Measurements from ENCODE around the gene ETS1.

Gene ETS1

DNA sequence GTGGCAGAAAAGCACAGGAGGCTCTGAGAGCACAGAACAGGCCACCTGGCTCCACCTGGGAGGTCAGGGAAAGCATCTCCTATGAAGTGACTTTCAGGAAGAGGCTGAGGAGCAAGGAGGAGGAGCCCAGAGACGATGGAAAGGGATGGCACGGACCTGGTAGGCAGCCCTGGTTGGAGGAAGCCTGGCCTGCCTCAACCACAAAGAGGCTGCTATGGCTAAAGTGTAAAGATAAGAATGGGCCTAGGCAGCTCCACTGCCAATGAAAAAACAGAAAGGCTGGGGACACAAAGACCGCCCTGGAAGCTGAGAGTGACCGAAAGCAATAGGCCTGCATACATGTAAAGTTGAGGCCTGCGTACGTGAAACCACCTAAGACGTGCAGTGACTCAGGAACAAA lies 31.2 kb upstream of the ETS1 start:
- no peak for DNase-seq

GRCh38 chr11:128616161-128616560 lies 28.8 kb upstream of the ETS1 start:
- no peak for DNase-seq

DNA sequence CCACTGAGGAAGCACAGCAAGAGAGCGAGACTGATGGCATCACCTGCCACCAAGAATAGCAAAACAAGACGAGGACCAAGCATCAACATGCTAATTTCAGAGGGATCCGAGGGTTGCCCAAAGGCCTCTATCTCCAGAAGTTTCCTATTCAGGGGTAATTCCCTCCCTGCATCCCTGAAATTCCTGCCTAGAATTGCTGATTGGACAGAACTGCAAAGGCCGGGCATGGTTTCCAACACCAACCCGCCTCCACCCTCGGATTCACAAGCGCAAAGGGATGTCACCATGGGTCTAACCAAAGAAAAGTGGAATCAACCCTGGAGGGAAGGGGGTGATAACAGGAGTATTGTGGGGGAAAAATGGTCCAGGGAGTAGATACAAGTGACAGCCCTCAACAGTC lies 28.3 kb upstream of the ETS1 start:
- no peak for DNase-seq

- DNase-seq = no peak
Observed at GRCh38 chr11:128615076-128615475, 27.7 kb upstream of the ETS1 start.

- no peak for DNase-seq
Observed at GRCh38 chr11:128614026-128614425, 26.7 kb upstream of the ETS1 start.

DNA sequence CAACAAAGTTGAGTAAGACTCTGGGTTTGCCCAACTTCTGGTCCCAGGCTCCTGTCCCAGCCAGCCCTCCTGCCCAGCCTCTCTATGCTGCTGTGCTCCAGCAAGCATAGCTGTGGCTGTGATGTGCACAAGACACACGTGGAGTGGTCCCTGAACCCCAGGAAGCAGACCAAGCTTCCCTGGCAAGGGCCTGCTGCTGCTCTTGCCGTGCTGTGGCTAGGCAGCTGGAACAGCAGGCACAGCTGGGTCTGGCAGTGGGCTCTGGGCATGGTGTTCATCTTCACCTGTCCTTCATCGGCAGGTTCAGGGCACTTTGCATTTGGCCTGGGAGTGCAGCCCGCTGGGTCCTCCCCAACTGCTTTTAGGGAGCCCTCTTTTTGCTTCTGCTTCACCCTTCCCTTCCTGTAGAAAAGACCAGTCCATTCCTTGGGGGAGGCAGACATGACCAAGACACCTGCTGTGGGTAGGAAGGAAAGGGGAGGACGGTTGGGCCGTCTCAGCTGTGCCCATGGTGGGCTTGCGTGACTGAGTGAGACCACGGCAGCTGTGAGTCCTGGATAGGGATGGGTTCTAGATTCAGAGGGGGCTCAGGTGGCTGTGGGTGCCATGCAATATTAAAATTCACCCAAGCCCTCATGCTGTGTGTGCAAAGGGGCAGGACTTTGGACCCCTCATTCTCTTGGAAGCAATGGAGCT lies 26.1 kb upstream of the ETS1 start:
- DNase-seq = no peak

DNA sequence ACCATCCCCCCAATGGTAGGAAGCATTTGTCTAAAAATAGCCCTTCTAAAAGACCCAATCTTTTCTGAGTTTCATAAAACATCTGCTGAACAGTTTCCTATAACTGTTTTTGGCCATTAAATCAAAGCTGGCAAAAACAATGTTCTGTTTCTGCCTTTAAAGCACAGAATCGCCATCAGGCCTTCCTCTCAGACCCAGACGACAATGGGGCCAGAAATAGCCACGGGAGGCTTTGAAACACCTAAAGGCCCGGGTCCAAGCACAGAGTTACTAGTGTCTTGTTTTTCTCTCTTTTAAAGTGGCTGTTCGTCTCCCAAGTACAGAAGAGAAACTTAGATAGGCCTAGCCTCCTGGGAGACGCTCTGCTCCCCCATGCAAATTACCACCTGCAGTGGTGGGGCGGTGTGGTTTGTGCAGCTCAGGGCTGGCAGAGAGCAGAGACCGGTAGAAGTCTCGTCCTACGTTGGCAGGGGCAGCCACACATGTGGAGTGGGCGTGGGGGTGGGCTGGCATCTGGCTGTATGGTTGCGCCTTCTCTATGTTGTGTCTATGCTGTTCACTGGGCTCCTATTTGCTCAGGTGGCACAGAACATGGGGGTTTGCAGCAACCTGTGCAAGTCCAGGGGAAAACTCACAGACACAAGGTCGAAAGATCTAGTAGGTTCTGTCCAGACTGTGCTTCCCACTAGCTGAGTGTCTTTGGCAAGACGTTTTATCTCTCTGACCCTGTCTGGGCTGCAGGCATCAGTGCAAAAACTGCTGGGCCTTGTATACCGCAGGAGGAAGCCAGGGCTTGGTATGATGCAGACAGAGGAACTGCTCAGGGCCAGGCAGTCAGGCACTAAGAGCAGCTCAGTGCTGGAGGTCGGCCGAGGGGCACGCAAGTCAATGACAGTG lies 23.6 kb upstream of the ETS1 start:
- DNase-seq = peak; percentile 63

DNA sequence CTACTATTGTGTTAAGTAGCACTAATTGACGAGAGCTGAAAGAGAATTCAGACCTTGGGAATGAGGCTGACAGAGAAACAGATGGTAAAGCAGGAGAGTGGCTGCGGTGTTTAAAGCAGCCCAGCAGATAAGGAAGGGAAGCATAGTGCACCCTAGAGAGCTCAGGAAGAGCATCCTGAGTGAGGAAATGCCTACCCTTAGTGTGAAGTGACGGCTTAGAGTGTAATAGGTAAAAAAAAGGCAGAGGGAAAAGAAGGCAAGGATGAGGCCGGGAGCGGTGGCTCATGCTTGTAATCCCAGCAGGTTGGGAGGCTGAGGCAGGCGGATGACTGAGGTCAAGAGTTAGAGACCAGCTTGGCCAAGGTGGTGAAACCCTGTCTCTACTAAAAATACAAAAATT lies 22.4 kb upstream of the ETS1 start:
- DNase-seq = no peak

GRCh38 chr11:128608746-128609407 lies 21.5 kb upstream of the ETS1 start:
- DNase-seq = no peak

DNA sequence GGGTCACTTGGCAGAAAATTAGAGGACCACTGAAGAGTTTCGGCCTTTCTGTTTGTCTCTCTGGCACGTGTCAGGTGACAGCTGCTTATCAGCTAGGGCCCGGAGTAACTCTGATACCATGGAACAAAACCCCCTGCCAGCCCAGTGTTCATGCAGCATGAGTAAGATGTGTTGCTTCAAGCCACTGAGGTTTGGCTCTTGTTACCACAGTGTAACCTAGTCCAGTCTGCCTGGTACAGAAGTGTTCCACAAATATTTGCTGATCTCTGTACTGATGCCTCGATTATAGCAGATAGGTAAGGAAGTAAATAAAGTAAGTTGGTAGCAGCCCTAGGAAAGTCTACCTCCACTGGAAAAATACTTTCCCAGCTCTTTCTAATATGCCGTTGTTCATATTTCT lies 20.5 kb upstream of the ETS1 start:
- DNase-seq = no peak

GRCh38 chr11:128604723-128605122 lies 17.4 kb upstream of the ETS1 start:
- DNase-seq = no peak

DNA sequence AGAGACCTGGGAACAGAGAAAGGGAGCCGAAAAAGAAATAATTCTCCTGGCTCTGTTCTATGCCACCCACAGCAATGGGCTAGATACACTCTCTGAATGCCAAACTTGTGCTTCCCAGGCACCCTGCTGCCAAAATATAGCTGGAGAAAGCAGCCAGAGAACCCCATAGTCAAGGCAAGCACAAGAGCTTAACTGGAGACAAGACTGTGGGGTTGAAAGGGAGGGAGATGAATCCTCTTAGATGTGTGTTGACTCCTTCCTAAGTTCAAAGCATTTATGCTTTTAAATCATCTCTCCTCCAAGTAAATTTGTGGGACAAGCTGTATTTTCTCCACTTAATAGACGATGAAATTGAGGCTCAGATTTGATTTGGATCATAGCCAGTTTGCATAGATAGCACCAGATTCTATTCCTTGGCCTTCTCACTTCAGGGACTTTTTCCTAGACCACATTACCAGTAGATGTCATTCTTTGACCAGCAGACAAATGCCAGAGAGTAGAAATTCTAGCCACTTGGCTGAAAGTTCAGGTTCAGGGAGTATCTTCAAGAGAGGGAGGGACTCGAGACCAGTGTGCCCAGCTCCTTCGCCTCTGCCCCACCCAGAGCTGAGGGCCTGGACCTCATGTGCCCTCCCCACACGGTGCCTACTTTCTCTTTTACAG lies 16.5 kb upstream of the ETS1 start:
- no peak for DNase-seq

DNA sequence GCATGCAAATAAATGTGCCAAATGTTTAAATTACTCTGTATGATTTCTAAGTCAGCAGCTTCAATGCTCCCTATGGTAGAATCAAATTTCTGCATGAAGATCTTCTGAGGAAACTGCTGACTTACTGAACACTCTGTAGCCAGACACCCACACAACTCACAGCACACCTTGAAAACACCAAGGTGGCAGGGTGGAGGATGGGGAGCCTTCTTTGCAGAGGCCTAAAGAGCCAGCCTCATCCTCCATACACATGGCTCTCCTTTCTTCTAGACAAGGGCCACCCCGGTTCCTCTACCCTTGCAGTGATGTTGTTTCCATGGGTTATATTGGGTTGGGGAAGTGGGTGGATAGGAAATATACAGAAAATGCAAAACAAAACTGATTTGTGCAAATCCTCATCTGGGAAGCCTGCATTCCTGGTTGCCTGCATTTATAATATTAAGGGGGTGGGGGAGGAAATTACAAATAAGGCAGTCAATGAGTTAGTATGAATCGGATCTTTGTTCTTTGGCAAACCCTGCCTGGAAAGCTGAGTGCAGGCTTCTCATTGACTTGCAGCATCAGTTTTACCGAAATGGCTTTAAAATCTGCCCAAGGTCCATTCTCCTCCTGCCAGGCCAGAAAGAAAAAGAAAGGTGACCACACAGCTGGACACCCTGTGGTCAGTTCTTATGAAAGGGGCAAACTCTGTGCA lies 15.8 kb upstream of the ETS1 start:
- DNase-seq = no peak

DNA sequence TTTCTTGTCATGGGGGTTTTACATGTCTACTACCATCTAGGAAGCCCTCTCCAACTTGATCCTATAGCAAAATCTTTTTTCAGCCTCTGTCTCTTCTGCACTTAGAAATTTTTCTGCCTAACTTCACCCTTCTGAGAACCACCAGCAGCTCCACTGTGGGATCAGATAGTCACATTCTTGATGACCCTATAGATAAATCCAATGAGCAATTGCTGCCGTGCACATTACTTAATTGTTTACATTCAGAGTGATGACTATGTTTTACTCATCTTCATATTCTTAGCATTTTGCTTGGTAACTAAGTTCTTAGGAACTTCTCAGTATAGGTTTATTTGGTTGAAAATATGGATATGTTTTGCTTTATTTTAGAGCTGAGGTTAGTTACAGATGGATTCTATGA lies 12.4 kb upstream of the ETS1 start:
- no peak for DNase-seq

- no peak for DNase-seq
Observed at GRCh38 chr11:128598506-128599150, 11.3 kb upstream of the ETS1 start.

GRCh38 chr11:128598096-128598495 lies 10.7 kb upstream of the ETS1 start:
- no peak for DNase-seq

DNA sequence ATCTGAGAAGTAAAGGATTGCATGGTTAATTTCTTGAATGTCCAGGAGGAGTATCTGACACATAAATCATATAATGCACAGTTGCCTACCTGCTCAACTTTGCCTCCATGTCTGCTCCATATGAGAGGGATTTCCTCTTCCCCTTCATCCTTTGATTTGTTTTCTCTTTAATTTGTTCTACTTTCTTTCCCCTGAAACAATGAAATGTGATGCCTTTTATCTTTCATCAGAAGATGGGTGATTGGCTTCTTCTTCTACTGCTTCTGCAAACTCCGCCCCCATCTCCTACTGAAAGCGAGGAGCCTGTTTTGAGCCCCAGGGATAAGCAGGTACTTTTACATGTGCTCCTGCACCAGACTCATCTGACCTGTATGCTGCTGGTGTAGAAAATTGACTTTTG lies 9.9 kb upstream of the ETS1 start:
- no peak for DNase-seq

DNA sequence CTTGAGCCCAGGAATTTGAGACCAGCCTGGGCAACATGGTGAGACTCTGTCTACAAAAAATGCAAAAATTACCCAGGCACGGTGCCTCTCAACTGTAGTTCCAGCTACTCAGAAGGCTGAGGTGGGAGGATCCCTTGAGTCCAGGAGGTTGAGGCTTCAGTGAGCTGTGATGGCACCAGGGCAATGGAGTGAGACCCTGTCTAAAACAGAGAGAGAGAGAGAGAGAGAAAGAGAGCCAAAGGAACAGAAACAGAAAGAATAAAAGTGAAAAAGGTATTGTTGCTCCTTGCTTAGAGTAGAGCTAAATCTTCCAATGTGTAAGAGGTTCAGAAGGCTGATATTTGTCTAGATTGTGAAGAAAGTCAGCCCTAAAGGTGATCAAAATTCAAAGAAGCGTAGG lies 8.9 kb upstream of the ETS1 start:
- DNase-seq = no peak

- no peak for DNase-seq
Observed at GRCh38 chr11:128595775-128596174, 8.4 kb upstream of the ETS1 start.

- no peak for DNase-seq
Observed at GRCh38 chr11:128595221-128595620, 7.9 kb upstream of the ETS1 start.

GRCh38 chr11:128594226-128594625 lies 6.9 kb upstream of the ETS1 start:
- no peak for DNase-seq

GRCh38 chr11:128593281-128593680 lies 5.9 kb upstream of the ETS1 start:
- no peak for DNase-seq
